ENCODE data around the gene MCRIP2.

Gene MCRIP2

DNA sequence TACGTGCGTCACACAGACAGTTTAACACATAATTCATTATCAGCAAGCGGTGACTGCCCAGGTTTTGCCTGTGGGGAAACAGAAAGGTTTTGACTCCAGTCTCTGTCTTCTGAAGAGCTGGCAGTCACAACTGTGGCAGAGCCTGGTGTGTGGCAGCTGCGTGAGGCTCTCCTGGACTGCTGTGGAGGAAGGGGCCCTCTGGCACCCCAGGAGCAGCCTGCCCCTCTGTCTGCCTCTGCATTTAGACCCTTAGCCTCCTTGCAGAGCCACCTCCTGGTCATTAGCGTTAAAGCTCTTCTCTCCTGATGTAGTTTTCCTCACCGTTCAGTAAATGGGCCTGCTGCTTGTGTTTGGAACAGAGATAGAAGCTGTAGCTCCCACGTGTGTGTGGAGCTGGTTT, 40.8 kb upstream of the MCRIP2 start:
- Histone ChIP-seq H3K36me3 (ENCODE audit: insufficient read depth, low read depth, low read length) (no peaks in the 10 kb centered on the region), H3K4me1 (ENCODE audit: insufficient read depth, low read length) (no peaks in the 10 kb centered on the region), H3K4me3 (ENCODE audit: low read length) (no peak overlapping the region), H3K27me3 (ENCODE audit: insufficient read depth, low read length) (no peaks in the 10 kb centered on the region), H3K9me3 (ENCODE audit: insufficient read depth, low read depth, low read length) (peaks cover 7% of the 10 kb centered on the region), H3K9ac (ENCODE audit: low read depth, low read length) (no peak overlapping the region), H3K27ac (ENCODE audit: low read length) (no peak overlapping the region)

GRCh38 chr16:603933-604332, 37.7 kb upstream of the MCRIP2 start:
- Histone ChIP-seq H3K27me3 (ENCODE audit: insufficient read depth, low read length) (no peaks in the 10 kb centered on the region), H3K4me1 (ENCODE audit: insufficient read depth, low read length) (no peaks in the 10 kb centered on the region), H3K4me3 (ENCODE audit: low read length) (no peak overlapping the region), H3K9ac (ENCODE audit: low read depth, low read length) (no peak overlapping the region), H3K9me3 (ENCODE audit: insufficient read depth, low read depth, low read length) (peaks cover 7% of the 10 kb centered on the region), H3K36me3 (ENCODE audit: insufficient read depth, low read depth, low read length) (no peaks in the 10 kb centered on the region), H3K27ac (ENCODE audit: low read length) (no peak overlapping the region)

DNA sequence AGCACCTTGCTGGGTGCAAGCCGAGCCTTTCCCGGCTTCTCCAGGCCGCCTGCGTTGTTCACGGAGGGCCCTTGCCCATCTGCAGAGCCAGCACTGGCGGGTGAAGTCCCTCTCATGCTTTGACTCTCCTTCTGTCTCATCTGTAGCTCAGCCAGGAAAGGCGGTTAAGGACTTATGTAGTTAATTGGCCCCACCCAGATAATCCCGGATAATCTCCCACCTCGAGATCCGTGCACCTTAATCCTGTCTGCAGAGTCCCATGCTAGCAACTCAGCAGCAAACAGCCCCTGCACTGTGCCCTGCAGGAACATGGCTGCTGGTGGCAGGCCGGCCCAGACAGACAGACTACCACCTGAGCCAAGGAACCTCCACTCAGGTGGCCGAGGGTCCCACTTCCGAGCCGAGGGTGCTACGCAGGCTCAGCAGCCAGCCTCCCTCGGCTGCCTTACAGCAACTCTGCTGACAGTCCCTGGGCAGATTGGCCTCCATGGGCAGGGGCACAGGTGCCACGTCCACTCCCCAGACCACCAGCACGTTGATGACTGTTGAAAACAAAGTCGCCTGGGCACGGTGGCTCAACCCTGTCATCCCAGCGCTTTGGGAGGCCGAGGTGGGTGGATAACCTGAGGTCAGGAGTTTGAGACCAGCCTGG, 34.8 kb upstream of the MCRIP2 start:
- Histone ChIP-seq H3K36me3 (ENCODE audit: insufficient read depth, low read depth, low read length) (no peaks in the 10 kb centered on the region), H3K9me3 (ENCODE audit: insufficient read depth, low read depth, low read length) (peaks cover 7% of the 10 kb centered on the region), H3K4me3 (ENCODE audit: low read length) (no peak overlapping the region), H3K27me3 (ENCODE audit: insufficient read depth, low read length) (no peaks in the 10 kb centered on the region), H3K27ac (ENCODE audit: low read length) (no peak overlapping the region), H3K9ac (ENCODE audit: low read depth, low read length) (no peak overlapping the region), H3K4me1 (ENCODE audit: insufficient read depth, low read length) (no peaks in the 10 kb centered on the region)

DNA sequence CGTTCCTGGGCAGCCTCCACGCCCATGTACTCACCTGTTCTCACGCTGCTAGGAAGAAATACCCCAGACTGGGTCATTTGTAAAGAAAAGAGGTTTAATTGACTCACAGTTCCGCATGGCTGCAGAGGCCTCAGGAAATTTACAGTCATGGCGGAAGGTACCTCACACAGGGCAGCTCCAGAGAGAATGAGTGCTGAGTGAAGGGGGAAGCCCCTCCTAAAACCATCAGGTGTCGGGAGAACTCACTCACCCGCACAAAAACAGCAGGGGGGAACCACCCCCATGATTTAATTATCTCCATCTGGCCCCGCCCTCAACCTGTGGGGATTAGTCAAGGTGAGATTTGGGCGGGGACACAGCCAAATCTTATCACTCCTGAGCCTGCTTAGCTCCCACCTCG, 33.6 kb upstream of the MCRIP2 start:
- H3K4me3 ChIP-seq (ENCODE audit: low read length): no peak overlapping the region
- H3K9me3 ChIP-seq (ENCODE audit: insufficient read depth, low read depth, low read length): peaks cover 7% of the 10 kb centered on the region
- no peak overlapping the region for H3K27ac ChIP-seq (ENCODE audit: low read length)
- H3K36me3 ChIP-seq (ENCODE audit: insufficient read depth, low read depth, low read length): no peaks in the 10 kb centered on the region
- H3K9ac ChIP-seq (ENCODE audit: low read depth, low read length): no peak overlapping the region
- no peaks in the 10 kb centered on the region for H3K27me3 ChIP-seq (ENCODE audit: insufficient read depth, low read length)
- no peaks in the 10 kb centered on the region for H3K4me1 ChIP-seq (ENCODE audit: insufficient read depth, low read length)

- Histone ChIP-seq H3K27ac (ENCODE audit: low read length) (no peak overlapping the region), H3K4me1 (ENCODE audit: insufficient read depth, low read length) (no peaks in the 10 kb centered on the region), H3K4me3 (ENCODE audit: low read length) (no peak overlapping the region), H3K9me3 (ENCODE audit: insufficient read depth, low read depth, low read length) (peaks cover 7% of the 10 kb centered on the region), H3K36me3 (ENCODE audit: insufficient read depth, low read depth, low read length) (no peaks in the 10 kb centered on the region), H3K9ac (ENCODE audit: low read depth, low read length) (no peak overlapping the region), H3K27me3 (ENCODE audit: insufficient read depth, low read length) (no peaks in the 10 kb centered on the region)
These were observed 32.3 kb upstream of the MCRIP2 start for GRCh38 chr16:609316-609715.

DNA sequence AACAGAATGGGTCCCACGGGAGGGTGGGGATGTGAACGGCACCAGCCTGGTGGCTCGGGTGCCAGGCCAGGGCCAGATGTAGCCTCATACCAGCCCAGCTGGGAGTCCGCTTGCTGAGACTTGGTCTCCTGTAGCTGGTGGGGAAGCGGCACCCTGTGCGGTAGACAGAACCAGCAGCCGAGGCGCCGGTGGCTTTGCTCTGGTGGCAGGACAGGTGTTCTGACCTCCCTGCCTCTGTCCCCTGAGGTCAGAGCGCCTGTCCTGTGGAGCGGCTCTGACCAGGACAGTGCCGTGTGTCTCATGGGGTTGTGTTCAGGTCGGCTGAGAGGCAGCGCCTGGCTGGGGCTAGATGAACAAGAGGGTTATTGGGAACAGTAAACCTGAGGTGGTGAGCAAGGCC, 31.6 kb upstream of the MCRIP2 start:
- Histone ChIP-seq H3K9me3 (ENCODE audit: insufficient read depth, low read depth, low read length) (peaks cover 5% of the 10 kb centered on the region), H3K4me3 (ENCODE audit: low read length) (no peak overlapping the region), H3K9ac (ENCODE audit: low read depth, low read length) (no peak overlapping the region), H3K27me3 (ENCODE audit: insufficient read depth, low read length) (no peaks in the 10 kb centered on the region), H3K4me1 (ENCODE audit: insufficient read depth, low read length) (no peaks in the 10 kb centered on the region), H3K36me3 (ENCODE audit: insufficient read depth, low read depth, low read length) (no peaks in the 10 kb centered on the region), H3K27ac (ENCODE audit: low read length) (no peak overlapping the region)

- no peaks in the 10 kb centered on the region for H3K36me3 ChIP-seq (ENCODE audit: insufficient read depth, low read depth, low read length)
- no peaks in the 10 kb centered on the region for H3K27me3 ChIP-seq (ENCODE audit: insufficient read depth, low read length)
- no peak overlapping the region for H3K27ac ChIP-seq (ENCODE audit: low read length)
- H3K9ac ChIP-seq (ENCODE audit: low read depth, low read length): no peak overlapping the region
- no peaks in the 10 kb centered on the region for H3K9me3 ChIP-seq (ENCODE audit: insufficient read depth, low read depth, low read length)
- no peak overlapping the region for H3K4me3 ChIP-seq (ENCODE audit: low read length)
- no peaks in the 10 kb centered on the region for H3K4me1 ChIP-seq (ENCODE audit: insufficient read depth, low read length)
These were observed 30.9 kb upstream of the MCRIP2 start for GRCh38 chr16:610513-611381.

DNA sequence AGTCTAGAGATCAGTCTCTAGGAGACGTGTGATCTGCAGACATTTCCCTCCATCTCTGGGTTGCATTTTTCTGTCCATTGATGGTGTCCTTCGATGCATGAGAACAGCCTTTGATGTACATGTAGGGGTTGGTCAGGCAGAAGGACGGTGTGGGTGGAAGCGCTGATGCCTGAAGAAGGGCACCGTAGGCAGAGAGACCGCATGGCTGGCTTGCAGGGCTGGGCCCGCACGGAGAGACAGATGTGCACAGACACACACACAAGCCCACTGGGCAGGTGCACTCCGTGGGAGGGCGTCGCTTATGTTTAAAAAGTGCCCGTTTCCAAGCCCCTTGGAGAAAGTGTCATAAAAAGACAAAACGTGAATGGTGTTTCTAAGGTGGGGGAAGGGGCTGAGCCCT, 26.5 kb upstream of the MCRIP2 start:
- Histone ChIP-seq H3K27ac (ENCODE audit: low read length) (no peak overlapping the region), H3K9me3 (ENCODE audit: insufficient read depth, low read depth, low read length) (no peaks in the 10 kb centered on the region), H3K9ac (ENCODE audit: low read depth, low read length) (no peak overlapping the region), H3K4me3 (ENCODE audit: low read length) (no peak overlapping the region), H3K27me3 (ENCODE audit: insufficient read depth, low read length) (no peaks in the 10 kb centered on the region), H3K4me1 (ENCODE audit: insufficient read depth, low read length) (no peaks in the 10 kb centered on the region), H3K36me3 (ENCODE audit: insufficient read depth, low read depth, low read length) (no peaks in the 10 kb centered on the region)

GRCh38 chr16:616733-617586, 24.7 kb upstream of the MCRIP2 start:
- Histone ChIP-seq H3K27ac (ENCODE audit: low read length) (no peak overlapping the region), H3K27me3 (ENCODE audit: insufficient read depth, low read length) (no peaks in the 10 kb centered on the region), H3K36me3 (ENCODE audit: insufficient read depth, low read depth, low read length) (no peaks in the 10 kb centered on the region), H3K4me1 (ENCODE audit: insufficient read depth, low read length) (no peaks in the 10 kb centered on the region), H3K9ac (ENCODE audit: low read depth, low read length) (no peak overlapping the region), H3K9me3 (ENCODE audit: insufficient read depth, low read depth, low read length) (no peaks in the 10 kb centered on the region), H3K4me3 (ENCODE audit: low read length) (no peak overlapping the region)

GRCh38 chr16:617855-618254, 23.8 kb upstream of the MCRIP2 start:
- Histone ChIP-seq H3K9ac (ENCODE audit: low read depth, low read length) (no peak overlapping the region), H3K4me1 (ENCODE audit: insufficient read depth, low read length) (no peaks in the 10 kb centered on the region), H3K9me3 (ENCODE audit: insufficient read depth, low read depth, low read length) (no peaks in the 10 kb centered on the region), H3K4me3 (ENCODE audit: low read length) (no peak overlapping the region), H3K36me3 (ENCODE audit: insufficient read depth, low read depth, low read length) (no peaks in the 10 kb centered on the region), H3K27me3 (ENCODE audit: insufficient read depth, low read length) (no peaks in the 10 kb centered on the region), H3K27ac (ENCODE audit: low read length) (no peak overlapping the region)

DNA sequence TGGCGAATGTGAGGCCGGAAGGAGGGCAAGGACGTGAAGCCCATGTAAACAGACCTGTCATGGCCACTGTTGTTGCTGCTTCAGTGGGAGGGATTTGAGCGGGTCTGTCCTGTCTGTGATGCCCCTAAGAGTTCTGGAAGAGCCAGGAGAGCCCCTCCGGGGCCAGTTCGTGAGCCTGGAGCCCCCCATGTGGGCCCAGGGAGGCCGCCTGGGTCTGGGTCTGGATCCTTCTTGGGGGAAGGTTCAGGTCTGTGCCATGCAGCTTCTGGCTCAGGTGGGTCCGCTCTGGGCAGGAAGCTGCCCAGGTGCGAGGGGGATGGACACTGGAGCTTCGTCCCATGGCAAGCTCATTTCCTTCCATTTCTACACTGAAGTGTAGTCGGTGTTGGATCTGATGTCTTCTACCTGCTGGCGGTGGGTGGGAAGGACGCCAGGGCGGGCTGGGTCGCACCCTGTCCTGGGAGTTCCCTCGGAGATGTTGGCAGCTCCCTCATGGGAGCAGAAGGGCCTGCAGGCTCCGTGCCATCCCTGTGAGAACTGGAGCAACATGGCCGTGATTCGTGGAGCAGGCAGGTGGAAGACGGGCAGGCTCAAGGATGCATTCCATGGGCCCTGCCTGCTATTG, 22.0 kb upstream of the MCRIP2 start:
- no peak overlapping the region for H3K27ac ChIP-seq (ENCODE audit: low read length)
- H3K9me3 ChIP-seq (ENCODE audit: insufficient read depth, low read depth, low read length): no peaks in the 10 kb centered on the region
- no peak overlapping the region for H3K9ac ChIP-seq (ENCODE audit: low read depth, low read length)
- H3K4me3 ChIP-seq (ENCODE audit: low read length): no peak overlapping the region
- H3K4me1 ChIP-seq (ENCODE audit: insufficient read depth, low read length): no peaks in the 10 kb centered on the region
- H3K27me3 ChIP-seq (ENCODE audit: insufficient read depth, low read length): no peaks in the 10 kb centered on the region
- no peaks in the 10 kb centered on the region for H3K36me3 ChIP-seq (ENCODE audit: insufficient read depth, low read depth, low read length)
